DMS53 (cell line): ENCODE measurements around the gene RIC8A.

Source experiments
- DNase-seq: peaks from one replicate; lab custom pipeline; 2025; lab: John Stamatoyannopoulos, UW

RIC8A gene

DNA sequence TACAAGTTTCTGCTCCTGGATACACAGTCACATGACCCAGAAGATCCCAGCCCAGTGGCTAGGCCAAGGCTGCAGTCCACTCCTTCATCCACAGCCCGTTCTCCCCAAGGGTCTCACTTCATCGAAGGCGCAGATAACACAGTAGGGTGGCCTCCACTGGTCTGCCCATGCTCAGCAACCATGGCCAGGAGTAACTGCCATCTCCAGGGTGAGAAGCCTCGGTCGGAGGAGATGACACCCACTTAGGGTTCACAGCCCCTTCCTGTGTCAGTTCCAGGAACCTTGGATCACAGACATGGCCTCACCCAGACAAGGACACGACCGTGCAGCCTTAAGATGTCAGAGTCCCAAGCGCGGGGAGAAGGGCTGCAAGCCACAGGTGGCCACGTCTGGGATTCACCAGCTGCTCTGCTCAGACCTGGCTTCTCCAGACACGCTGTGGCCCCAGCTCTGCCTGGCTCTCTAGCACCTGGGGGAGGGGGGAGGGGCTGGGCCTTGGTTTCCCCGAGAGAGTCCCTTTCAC is 2.9 kb upstream of the RIC8A start:
- no peak for DNase-seq

- no peak for DNase-seq
Observed at GRCh38 chr11:205221-206001, 2.1 kb upstream of the RIC8A start.

GRCh38 chr11:206002-206384 is 1.5 kb upstream of the RIC8A start:
- DNase-seq: no peak

DNA sequence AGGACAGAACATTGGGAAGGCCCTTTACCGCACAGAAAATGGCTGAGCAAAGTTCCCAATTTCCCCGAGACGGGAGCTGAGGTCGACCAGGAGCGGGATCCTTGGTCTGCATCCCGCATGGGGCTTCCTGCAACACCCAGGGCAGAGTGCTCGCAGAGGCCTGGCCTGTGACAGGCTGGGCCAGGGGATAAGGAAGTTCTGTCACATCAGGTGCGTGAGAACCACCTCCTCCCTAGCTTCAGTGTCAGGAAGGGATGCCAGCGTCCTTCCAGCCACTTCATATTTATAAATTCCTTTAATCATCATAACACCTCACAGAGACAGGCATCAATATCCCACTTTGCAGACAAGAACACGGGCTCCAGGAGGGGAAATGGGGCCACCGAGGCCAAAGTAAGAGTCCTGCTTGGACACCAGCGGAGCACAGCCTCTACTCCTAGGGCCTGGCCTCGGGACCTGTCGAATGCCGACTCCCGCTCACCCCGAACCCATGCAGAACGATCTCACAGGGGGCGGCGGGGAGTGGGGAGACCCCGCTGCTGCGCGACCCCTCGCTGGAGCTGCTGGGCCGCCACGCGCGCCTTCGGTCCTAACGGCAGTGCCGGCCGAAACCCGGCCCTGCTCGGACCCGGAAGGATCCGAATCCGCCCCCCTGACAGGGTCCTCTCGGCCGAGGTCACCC is 841 bp upstream of the RIC8A start:
- DNase-seq: peak; percentile 77

- DNase-seq: peak; percentile 93
Observed at GRCh38 chr11:207863-208180, 314 bp downstream of the RIC8A start.

- peak; percentile 90 for DNase-seq
Observed at GRCh38 chr11:208181-208916, 841 bp downstream of the RIC8A start.

DNA sequence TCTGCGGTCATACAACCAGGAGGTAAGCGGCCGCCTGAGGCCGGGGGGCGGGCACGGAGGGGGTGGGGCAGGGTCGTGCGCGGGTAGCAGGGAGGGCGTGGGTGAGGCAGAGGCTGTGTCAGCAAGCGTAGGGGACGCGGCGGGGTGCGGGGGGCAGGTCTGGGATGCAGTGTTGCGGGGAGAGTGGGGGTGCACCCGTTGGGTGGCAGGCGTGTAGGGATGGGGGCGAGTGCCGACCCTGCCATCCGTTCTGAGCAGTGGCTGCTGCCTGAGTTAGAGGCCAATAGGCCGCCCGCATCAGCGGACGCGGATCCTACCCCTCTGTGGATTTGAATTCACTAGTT is 1.4 kb downstream of the RIC8A start:
- peak; percentile 57 for DNase-seq

GRCh38 chr11:209275-210121 is 2.0 kb downstream of the RIC8A start:
- no peak for DNase-seq

DNA sequence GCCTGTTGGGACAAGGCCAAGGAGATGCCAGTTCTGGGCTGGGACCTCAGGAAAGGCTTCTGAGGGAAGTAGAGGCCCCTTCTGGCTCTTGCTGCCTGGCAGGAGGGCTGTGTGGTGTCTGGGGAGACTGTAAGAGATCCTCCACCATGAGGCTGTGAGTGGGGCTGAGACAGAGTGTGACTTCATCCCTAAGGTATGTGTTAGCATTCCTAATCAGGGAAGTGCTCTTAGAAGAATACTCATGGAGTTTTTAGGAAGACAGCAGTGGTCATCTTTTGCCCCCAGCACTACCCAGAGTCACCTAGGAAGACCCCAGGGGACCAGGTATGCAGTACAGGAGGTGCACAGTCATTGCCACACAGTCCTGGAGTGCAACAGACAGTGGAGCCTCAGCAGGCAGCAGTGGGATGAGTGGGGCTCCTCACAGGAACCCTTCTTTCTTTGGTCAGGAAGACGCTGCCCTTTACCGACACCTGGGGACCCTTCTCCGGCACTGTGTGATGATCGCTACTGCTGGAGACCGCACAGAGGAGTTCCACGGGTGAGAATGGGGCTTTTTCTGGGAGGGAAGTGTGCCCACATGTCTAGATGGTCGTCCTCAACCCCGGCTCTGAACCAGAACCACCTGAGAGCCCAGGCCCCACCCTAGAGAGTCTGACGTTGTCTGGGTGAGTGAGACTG is 2.8 kb downstream of the RIC8A start:
- no peak for DNase-seq

- DNase-seq: no peak
Observed at GRCh38 chr11:210803-211180, 3.3 kb downstream of the RIC8A start.

- DNase-seq: no peak
Observed at GRCh38 chr11:211295-211694, 3.8 kb downstream of the RIC8A start.

GRCh38 chr11:211741-212140 is 4.2 kb downstream of the RIC8A start:
- DNase-seq: no peak

DNA sequence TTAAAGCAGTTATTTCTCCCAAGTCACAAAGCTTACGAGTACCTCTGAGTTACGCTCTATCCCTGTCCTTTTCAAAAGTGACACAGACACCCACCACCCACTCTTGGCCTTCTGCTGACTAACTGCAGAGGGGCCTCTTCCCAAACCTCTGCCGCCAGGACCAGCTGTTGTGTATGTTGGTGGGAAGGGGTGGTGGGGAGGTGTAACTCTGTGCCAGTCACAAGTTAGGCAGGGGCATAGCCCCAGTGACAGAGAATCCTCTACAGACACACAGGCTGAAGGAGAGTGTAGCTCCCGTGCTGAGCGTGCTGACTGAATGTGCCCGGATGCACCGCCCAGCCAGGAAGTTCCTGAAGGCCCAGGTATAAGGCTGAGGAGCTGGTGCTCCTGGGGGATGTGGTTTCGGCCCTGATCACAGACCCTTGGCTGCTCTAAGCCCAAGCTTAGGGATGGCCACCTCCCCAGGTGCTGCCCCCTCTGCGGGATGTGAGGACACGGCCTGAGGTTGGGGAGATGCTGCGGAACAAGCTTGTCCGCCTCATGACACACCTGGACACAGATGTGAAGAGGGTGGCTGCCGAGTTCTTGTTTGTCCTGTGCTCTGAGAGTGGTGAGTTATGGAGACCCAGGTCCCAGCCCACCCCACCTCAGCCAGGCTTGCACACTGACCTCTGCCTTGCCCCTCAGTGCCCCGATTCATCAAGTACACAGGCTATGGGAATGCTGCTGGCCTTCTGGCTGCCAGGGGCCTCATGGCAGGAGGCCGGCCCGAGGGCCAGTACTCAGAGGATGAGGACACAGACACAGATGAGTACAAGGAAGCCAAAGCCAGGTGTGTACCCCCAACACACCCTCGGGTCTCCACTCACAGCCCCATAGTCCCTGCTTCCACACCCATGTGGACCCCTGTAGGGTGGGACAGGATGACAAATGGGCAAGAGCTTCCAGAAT is 4.9 kb downstream of the RIC8A start:
- DNase-seq: no peak

DNA sequence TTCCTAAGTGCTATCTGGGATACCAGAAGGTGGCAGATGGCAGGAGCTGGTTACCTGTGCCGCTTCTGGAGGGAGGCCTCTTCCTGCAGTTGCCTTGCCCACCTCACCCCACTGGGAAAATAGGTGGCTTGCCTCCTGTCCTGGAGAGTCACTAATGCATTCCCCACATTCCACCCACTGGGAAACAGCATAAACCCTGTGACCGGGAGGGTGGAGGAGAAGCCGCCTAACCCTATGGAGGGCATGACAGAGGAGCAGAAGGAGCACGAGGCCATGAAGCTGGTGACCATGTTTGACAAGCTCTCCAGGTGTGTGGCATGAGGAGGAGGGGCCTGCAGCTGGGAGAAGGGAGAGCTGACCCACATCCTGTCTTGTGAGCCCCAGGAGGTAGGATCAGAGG is 5.6 kb downstream of the RIC8A start:
- no peak for DNase-seq

DNA sequence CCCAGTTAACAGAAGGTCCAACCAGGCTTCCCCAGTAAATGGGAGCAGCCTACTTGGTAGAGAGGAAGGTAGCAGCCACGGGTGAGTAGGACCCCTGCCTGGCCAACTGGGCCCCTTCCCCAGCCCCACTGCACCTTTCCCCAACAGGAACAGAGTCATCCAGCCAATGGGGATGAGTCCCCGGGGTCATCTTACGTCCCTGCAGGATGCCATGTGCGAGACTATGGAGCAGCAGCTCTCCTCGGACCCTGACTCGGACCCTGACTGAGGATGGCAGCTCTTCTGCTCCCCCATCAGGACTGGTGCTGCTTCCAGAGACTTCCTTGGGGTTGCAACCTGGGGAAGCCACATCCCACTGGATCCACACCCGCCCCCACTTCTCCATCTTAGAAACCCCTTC is 6.6 kb downstream of the RIC8A start:
- no peak for DNase-seq

DNA sequence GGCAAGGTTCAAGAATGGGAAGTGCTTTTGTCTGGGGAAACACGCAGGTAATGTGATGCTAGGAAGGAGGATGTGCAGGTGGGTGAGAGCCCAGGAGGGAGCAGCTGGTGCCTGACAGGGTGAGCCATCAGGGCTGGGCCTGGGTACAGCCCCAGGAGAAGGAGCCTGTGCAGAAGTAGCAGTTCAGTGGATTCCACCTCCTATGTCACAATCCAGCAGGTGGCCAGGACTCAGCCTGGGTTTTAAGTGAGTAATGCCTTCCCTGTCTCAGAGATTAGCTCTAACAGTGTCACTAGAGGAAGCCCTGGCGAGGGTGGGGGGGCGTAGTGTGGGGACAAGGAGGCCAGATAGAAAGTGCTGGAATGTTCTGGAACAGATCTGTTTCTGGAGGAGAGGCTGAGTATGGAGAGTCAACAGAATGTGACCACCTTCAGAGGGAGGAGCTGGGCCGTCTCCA is 8.1 kb downstream of the RIC8A start:
- peak; percentile 63 for DNase-seq

DNA sequence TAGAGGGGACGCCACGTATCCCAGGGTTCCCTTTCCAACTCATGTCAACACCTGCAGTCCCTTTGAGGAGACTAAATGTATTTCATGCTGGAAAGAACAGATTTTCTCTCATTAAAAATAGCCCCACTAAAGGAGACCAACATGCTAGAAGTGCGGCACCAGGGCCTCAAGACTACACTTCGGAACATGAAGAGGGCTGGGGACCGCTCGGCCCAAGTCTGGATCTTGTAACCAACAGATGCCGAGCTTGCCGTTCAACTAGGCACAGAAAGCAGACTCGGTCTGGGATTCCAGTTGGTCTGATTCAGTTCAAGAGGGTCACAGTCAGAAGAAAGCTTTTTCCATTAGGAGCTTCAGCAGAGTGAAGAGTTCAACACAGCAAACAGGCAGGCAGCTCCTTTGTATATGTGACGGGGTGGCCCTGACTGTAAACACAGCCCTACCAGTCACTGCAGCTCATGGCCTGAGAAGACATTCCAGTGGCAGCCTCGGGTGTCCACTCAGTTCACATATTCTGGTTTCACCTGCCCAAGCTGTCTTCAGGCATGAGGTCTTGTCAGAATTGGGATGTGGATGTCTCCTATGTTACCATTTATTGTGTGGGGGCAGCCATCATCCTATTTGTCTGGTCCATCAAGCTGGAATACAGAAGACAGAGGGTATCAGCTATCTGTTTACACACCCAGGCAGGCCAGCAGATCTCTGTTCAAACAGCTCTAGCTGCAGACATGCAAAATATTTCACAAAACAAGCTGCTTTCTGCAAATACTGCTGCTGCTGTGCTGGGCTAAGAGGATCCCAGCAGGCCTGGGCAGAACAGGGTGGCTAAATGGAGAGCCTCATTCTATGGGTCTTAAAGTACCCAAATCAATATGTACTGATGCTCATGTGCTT is 8.8 kb downstream of the RIC8A start:
- DNase-seq: peak; percentile 84

DNA sequence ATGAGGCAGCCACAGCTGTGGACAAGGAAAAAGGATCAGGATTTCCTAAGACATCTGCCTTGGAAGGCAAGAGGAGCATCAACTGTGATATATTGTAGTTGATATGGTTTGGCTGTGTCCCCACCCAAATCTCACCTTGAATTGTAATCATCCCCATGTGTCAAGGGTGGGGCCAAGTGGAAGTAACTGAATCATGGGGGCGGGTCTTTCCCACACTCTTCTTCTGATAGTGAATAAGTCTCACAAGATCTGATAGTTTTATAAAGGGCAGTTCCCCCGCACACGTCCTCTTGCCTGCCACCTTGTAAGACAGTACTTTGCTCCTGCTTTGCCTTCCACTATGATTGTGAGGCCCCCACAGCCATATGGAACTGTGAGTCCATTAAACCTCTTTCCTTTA is 10.2 kb downstream of the RIC8A start:
- no peak for DNase-seq
